Vagina (tissue), 2 donors: ENCODE measurements around the gene OR52D1. TPM values are rescaled to one million over a fixed set of nuclear protein-coding genes. Genes with fewer than 3 reads are reported as not detected.

Experiments used
- DNase-seq, 2 donors: peaks; one replicate each; pipeline ENCODE4 v3.0.0-alpha.2; 2017; ENCODE audit errors: extremely low spot score in 2 of 2
- H3K27ac ChIP-seq: fragments of 200-600 bp; sonication (generic); one replicate; pipeline ENCODE4 v1.5.1; 2019
- H3K27me3 ChIP-seq: fragments of 200-600 bp; sonication (generic); one replicate; pipeline ENCODE4 v1.5.1; 2019
- H3K36me3 ChIP-seq, 2 donors: fragments of 200-600 bp; sonication (generic); one replicate each; pipeline ENCODE4 v1.5.1; 2017 to 2019
- H3K4me1 ChIP-seq: fragments of 200-600 bp; sonication (generic); one replicate; pipeline ENCODE4 v1.5.1; 2019
- H3K4me3 ChIP-seq, 2 donors: fragments of 200-600 bp; sonication (generic); 1 replicate in 1 of 2; 2 replicates in 1 of 2; pipeline ENCODE4 v1.5.1; 2016 to 2019
- H3K9me3 ChIP-seq: fragments of 200-600 bp; sonication (generic); one replicate; pipeline ENCODE4 v1.5.1; 2019
- POLR2A ChIP-seq, 2 donors: fragments of 450-650 bp; IDR thresholded peaks; one replicate each; pipeline ENCODE4 v1.6.1; 2017; ENCODE audit warnings: antibody characterized with exemption in 2 of 2, mild to moderate bottlenecking in 2 of 2, moderate library complexity in 2 of 2
- POLR2AphosphoS5 ChIP-seq, 2 donors: sonication (generic); formaldehyde crosslinking; IDR thresholded peaks; one replicate each; pipeline ENCODE4 v1.9.0; 2017; ENCODE audit warnings: antibody characterized with exemption in 2 of 2, mild to moderate bottlenecking in 2 of 2, low read depth in 1 of 2; ENCODE audit not compliant: insufficient read depth in 1 of 2
- intact Hi-C: fragments of 100-400 bp; cut with DNase I; formaldehyde crosslinking; loops from one replicate; pipeline ENCODE4 v1.15.1; 2023
- total RNA-seq: library from RNA; depleted of rRNA; stranded (reverse); fragments of >200 nt; gene quantifications from one replicate; pipeline ENCODE4 v1.2.3, GENCODE V29; 2016
- TF ChIP-seq, protein P1 (sequence below), 3 experiments: fragments of 450-650 bp in 2 of 3; fragments of 200-600 bp in 1 of 3; sonication (generic) in 1 of 3; IDR thresholded peaks; one replicate each; pipeline ENCODE4 v1.5.1; 2017 to 2019; ENCODE audit warnings: antibody characterized with exemption in 3 of 3, mild to moderate bottlenecking in 2 of 3, moderate library complexity in 2 of 3

Gene OR52D1
- total RNA-seq, 1 donor from 2014 or later = not detected

DNA sequence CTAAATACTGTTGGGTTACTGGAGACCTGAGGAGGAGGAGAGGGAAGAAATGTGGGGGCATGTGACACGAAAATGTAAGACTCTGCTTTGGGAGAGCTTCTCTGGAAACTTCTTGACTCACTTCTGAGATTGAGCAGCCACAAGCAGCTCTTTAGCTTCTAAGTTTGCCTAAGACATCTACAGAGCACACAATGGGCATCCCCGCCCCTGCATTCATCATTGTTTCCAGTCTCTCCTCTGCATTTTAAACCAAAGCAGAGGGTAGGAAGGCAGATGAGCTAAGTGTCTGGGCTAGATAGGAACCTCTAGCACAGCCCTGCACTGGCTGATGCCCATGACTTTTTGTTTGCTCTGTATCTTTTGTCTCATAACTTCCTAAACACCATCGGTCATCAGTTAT, 2.1 kb upstream of the OR52D1 start:
- no peaks in the 10 kb centered on the region for H3K36me3 ChIP-seq
- no peaks in the 10 kb centered on the region for H3K27me3 ChIP-seq
- no peak for DNase-seq
- intact Hi-C loops = no loop called here
- H3K4me1 ChIP-seq = no peaks in the 10 kb centered on the region
- no peak overlapping the region for H3K27ac ChIP-seq
- TF ChIP-seq, protein P1, sequence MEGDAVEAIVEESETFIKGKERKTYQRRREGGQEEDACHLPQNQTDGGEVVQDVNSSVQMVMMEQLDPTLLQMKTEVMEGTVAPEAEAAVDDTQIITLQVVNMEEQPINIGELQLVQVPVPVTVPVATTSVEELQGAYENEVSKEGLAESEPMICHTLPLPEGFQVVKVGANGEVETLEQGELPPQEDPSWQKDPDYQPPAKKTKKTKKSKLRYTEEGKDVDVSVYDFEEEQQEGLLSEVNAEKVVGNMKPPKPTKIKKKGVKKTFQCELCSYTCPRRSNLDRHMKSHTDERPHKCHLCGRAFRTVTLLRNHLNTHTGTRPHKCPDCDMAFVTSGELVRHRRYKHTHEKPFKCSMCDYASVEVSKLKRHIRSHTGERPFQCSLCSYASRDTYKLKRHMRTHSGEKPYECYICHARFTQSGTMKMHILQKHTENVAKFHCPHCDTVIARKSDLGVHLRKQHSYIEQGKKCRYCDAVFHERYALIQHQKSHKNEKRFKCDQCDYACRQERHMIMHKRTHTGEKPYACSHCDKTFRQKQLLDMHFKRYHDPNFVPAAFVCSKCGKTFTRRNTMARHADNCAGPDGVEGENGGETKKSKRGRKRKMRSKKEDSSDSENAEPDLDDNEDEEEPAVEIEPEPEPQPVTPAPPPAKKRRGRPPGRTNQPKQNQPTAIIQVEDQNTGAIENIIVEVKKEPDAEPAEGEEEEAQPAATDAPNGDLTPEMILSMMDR (IDR thresholded peaks at IDR 0.05) = no peak
- TF ChIP-seq POLR2A (IDR thresholded peaks at IDR 0.05) (no peak), POLR2AphosphoS5 (IDR thresholded peaks at IDR 0.05; ENCODE audit: insufficient read depth in 1 of 2, low read depth in 1 of 2) (no peak)
- no peak overlapping the region for H3K4me3 ChIP-seq
- H3K9me3 ChIP-seq = no peaks in the 10 kb centered on the region

DNA sequence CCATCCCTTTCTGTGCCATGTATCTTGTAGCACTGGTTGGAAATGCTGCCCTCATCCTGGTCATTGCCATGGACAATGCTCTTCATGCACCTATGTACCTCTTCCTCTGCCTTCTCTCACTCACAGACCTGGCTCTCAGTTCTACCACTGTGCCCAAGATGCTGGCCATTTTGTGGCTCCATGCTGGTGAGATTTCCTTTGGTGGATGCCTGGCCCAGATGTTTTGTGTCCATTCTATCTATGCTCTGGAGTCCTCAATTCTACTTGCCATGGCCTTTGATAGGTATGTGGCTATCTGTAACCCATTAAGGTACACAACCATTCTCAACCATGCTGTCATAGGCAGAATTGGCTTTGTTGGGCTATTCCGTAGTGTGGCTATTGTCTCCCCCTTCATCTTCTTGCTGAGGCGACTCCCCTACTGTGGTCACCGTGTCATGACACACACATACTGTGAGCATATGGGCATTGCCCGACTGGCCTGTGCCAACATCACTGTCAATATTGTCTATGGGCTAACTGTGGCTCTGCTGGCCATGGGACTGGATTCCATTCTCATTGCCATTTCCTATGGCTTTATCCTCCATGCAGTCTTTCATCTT, 414 bp downstream of the OR52D1 start:
- H3K4me3 ChIP-seq = no peak overlapping the region
- no peaks in the 10 kb centered on the region for H3K4me1 ChIP-seq
- DNase-seq = no peak
- H3K9me3 ChIP-seq = no peaks in the 10 kb centered on the region
- no peaks in the 10 kb centered on the region for H3K36me3 ChIP-seq
- TF ChIP-seq POLR2AphosphoS5 (IDR thresholded peaks at IDR 0.05; ENCODE audit: insufficient read depth in 1 of 2, low read depth in 1 of 2) (no peak), POLR2A (IDR thresholded peaks at IDR 0.05) (no peak)
- TF ChIP-seq, protein P1 (IDR thresholded peaks at IDR 0.05) = no peak
- no peaks in the 10 kb centered on the region for H3K27me3 ChIP-seq
- intact Hi-C loops = no loop called here
- no peak overlapping the region for H3K27ac ChIP-seq

DNA sequence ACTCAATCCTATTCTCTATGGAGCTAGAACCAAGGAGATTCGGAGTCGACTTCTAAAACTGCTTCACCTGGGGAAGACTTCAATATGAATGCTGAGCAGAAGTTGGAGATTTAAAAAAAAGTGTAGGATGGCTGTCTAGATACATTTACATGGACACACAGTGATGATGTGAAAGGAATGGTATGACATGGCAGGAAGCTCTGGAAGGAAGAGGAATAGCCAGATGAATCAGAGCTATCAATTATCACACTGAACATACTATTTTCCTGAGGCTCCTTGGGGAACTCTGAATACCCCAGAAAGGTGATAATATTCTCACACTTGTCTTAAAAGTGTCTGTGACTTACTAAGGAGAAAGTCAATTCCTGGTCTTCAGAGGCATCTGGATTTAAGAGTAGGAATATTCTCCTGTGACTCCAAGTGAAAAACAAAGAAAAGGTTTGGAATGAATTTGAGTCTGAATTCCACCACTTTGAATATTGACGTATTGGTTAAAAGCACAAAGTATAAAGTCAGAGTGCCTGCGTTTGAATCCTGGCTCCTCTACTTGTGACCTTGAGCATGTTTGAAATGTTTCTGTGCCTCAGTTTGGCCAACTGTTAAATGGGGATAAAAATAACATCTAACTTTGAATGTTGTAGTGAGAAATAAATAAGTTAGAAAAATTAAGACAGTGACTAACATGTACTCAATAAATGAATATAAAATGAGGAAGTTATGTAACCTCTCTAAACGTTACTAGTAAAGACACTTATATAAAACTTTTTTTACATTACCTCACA, 1.3 kb downstream of the OR52D1 start:
- TF ChIP-seq POLR2AphosphoS5 (IDR thresholded peaks at IDR 0.05; ENCODE audit: insufficient read depth in 1 of 2, low read depth in 1 of 2) (no peak), POLR2A (IDR thresholded peaks at IDR 0.05) (no peak)
- TF ChIP-seq, protein P1 (IDR thresholded peaks at IDR 0.05) = no peak
- DNase-seq = no peak
- no peaks in the 10 kb centered on the region for H3K36me3 ChIP-seq
- no peaks in the 10 kb centered on the region for H3K4me1 ChIP-seq
- no peaks in the 10 kb centered on the region for H3K9me3 ChIP-seq
- no peak overlapping the region for H3K4me3 ChIP-seq
- H3K27ac ChIP-seq = no peak overlapping the region
- no peaks in the 10 kb centered on the region for H3K27me3 ChIP-seq
- intact Hi-C loops = no loop called here

DNA sequence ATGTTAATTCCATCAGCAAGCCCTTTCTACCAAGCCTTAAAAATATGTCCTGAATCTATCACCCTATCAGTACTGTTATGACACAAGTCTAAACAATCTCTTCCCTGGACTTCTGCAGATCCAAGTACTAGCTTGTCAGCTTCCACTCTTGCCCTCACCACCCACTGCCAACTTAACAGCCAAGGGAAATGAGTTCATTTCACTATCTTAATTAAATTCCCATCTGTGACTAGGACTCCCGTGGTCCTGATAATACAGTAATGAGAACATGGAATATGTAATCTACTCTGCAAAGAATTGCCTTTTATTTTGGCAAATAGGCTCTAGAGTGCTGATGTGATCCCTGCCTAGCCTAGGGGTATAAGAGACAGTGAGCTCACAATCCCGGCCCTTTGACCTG, 11.2 kb downstream of the OR52D1 start:
- H3K36me3 ChIP-seq = no peaks in the 10 kb centered on the region
- H3K27me3 ChIP-seq = no peaks in the 10 kb centered on the region
- TF ChIP-seq POLR2AphosphoS5 (IDR thresholded peaks at IDR 0.05; ENCODE audit: insufficient read depth in 1 of 2, low read depth in 1 of 2) = no peak
- no peak for TF ChIP-seq POLR2A (IDR thresholded peaks at IDR 0.05)
- TF ChIP-seq, protein P1 (IDR thresholded peaks at IDR 0.05) = no peak
- intact Hi-C loops = no loop called here
- no peak for DNase-seq
- H3K4me1 ChIP-seq = no peaks in the 10 kb centered on the region
- no peaks in the 10 kb centered on the region for H3K9me3 ChIP-seq
- H3K27ac ChIP-seq = no peak overlapping the region
- no peak overlapping the region for H3K4me3 ChIP-seq

DNA sequence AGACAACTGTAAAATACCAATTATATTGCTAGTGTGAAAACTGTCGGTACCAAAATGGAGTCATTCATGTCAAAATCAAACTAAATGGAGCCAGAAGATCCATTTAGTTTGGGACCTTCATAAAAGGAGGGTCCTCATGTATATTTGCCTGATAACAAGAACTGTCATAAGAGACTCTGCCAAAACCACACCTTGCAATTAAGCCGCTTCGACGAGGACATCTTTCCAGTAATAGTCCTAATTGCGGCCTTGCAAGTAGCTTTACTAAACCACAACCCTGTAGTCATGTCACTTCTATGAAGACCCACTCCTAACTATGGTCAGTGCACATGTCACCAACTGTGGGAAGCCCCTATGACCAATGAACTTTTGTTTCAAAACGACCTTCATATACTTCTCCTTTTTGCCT, 11.9 kb downstream of the OR52D1 start:
- Histone ChIP-seq H3K4me3 (no peak overlapping the region), H3K27me3 (no peaks in the 10 kb centered on the region), H3K36me3 (no peaks in the 10 kb centered on the region), H3K9me3 (no peaks in the 10 kb centered on the region), H3K27ac (no peak overlapping the region), H3K4me1 (no peaks in the 10 kb centered on the region)
- intact Hi-C loops = no loop called here
- TF ChIP-seq POLR2AphosphoS5 (IDR thresholded peaks at IDR 0.05; ENCODE audit: insufficient read depth in 1 of 2, low read depth in 1 of 2) (no peak), POLR2A (IDR thresholded peaks at IDR 0.05) (no peak)
- TF ChIP-seq, protein P1 (IDR thresholded peaks at IDR 0.05) = no peak
- DNase-seq = no peak
